ENCODE data around the gene CTNNBL1.

- TF ChIP-seq, protein P1, sequence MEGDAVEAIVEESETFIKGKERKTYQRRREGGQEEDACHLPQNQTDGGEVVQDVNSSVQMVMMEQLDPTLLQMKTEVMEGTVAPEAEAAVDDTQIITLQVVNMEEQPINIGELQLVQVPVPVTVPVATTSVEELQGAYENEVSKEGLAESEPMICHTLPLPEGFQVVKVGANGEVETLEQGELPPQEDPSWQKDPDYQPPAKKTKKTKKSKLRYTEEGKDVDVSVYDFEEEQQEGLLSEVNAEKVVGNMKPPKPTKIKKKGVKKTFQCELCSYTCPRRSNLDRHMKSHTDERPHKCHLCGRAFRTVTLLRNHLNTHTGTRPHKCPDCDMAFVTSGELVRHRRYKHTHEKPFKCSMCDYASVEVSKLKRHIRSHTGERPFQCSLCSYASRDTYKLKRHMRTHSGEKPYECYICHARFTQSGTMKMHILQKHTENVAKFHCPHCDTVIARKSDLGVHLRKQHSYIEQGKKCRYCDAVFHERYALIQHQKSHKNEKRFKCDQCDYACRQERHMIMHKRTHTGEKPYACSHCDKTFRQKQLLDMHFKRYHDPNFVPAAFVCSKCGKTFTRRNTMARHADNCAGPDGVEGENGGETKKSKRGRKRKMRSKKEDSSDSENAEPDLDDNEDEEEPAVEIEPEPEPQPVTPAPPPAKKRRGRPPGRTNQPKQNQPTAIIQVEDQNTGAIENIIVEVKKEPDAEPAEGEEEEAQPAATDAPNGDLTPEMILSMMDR (conservative IDR thresholded peaks at IDR 0.05; ENCODE audit: low read depth, low read length) = no peak
- TF ChIP-seq EZH2phosphoT487 (IDR thresholded peaks at IDR 0.05; ENCODE audit: borderline replicate concordance, low read length) (no peak), EZH2 (IDR thresholded peaks at IDR 0.05; ENCODE audit: low read length, unreplicated experiment) (no peak)
Measured at GRCh38 chr20:37913567-37914366, 219.9 kb downstream of the CTNNBL1 start.
